B cell (primary cell): ENCODE results near the gene HEXIM1. TPM values are rescaled to one million over a fixed set of nuclear protein-coding genes. Genes with fewer than 3 reads are reported as not detected.

Source experiments
- ATAC-seq: fragments of 200-7000 bp; cut with Tn5 transposase; one replicate; pipeline ENCODE4 v1.10.0; 2021; ENCODE audit warnings: low read depth, mild to moderate bottlenecking, moderate number of reproducible peaks, moderate library complexity
- CTCF ChIA-PET: fragments of 350-600 bp; sonication (Branson Sonifier 250); formaldehyde crosslinking; loops from one replicate; lab custom pipeline; 2021; ENCODE audit warnings: antibody characterized with exemption, inconsistent platforms; lab: Charles Lee
- POLR2A ChIA-PET: fragments of 350-600 bp; sonication (Branson Sonifier 250); formaldehyde crosslinking; loops from one replicate; lab custom pipeline; 2021; ENCODE audit warnings: antibody characterized with exemption; lab: Charles Lee
- DNase-seq: peaks from one replicate; pipeline ENCODE4 v3.0.0; 2013
- H2AFZ ChIP-seq: 2 replicates; pipeline ENCODE4 v1.6.1; 2012; ENCODE audit warnings: mild to moderate bottlenecking, low read depth, low read length; ENCODE audit not compliant: insufficient read depth, poor library complexity, severe bottlenecking
- H3K27ac ChIP-seq, 2 donors: 1 replicate in 1 of 2; 2 replicates in 1 of 2; pipeline ENCODE4 v1.5.1; 2012 to 2013; ENCODE audit warnings: low read length in 2 of 2, mild to moderate bottlenecking in 2 of 2, moderate library complexity in 1 of 2
- H3K27me3 ChIP-seq, 4 experiments: fragments of 200-600 bp in 1 of 4; sonication (generic) in 1 of 4; replicated peaks in 1 of 4; 1 replicate in 2 of 4; 2 replicates in 2 of 4; pipeline versions ENCODE4 v1.6.1 to v1.7.0; 2013 to 2016; ENCODE audit warnings: low read length in 3 of 4, mild to moderate bottlenecking in 2 of 4, mixed read lengths in 1 of 4, moderate library complexity in 1 of 4; ENCODE audit not compliant: insufficient read depth in 4 of 4, control insufficient read depth in 3 of 4; ENCODE audit errors: control extremely low read depth in 1 of 4
- H3K36me3 ChIP-seq, 2 experiments: replicated peaks in 1 of 2; 1 replicate in 1 of 2; 2 replicates in 1 of 2; pipeline versions ENCODE4 v1.6.1 to v1.7.1; 2013; ENCODE audit warnings: low read length in 1 of 2; ENCODE audit not compliant: insufficient read depth in 2 of 2, control insufficient read depth in 1 of 2; ENCODE audit errors: control extremely low read depth in 1 of 2, extremely low read depth in 1 of 2
- H3K4me1 ChIP-seq, 2 donors: fragments of 200-600 bp in 1 of 2; sonication (generic) in 1 of 2; 1 replicate in 1 of 2; 2 replicates in 1 of 2; pipeline versions ENCODE4 v1.5.1 to v1.6.1; 2013 to 2017; ENCODE audit warnings: low read length in 2 of 2; ENCODE audit not compliant: control insufficient read depth in 2 of 2, insufficient read depth in 2 of 2
- H3K4me2 ChIP-seq: replicated peaks from 2 replicates; pipeline ENCODE3; 2012; ENCODE audit warnings: mild to moderate bottlenecking, low read depth, low read length; ENCODE audit not compliant: poor library complexity, severe bottlenecking
- H3K4me3 ChIP-seq, 5 experiments: fragments of 200-600 bp in 1 of 5; sonication (generic) in 1 of 5; 1 replicate in 3 of 5; 2 replicates in 2 of 5; pipeline versions ENCODE4 v1.5.1 to v1.7.0; 2011 to 2016; ENCODE audit warnings: low read length in 4 of 5, mild to moderate bottlenecking in 4 of 5, low read depth in 2 of 5, control low read depth in 1 of 5, moderate library complexity in 1 of 5; ENCODE audit not compliant: insufficient read depth in 1 of 5; ENCODE audit errors: control extremely low read depth in 1 of 5, extremely low read depth in 1 of 5
- H3K79me2 ChIP-seq: fragments of 200-600 bp; sonication (generic); one replicate; pipeline ENCODE4 v1.6.0; 2016; ENCODE audit warnings: low read length; ENCODE audit not compliant: control insufficient read depth, insufficient read depth
- H3K9ac ChIP-seq: fragments of 200-600 bp; sonication (generic); 2 replicates; pipeline ENCODE4 v1.6.1; 2017; ENCODE audit warnings: mild to moderate bottlenecking, low read length, moderate library complexity
- H3K9me3 ChIP-seq, 3 donors: one replicate each; pipeline versions ENCODE4 v1.6.1 to v1.7.1; 2013; ENCODE audit warnings: low read length in 2 of 3; ENCODE audit not compliant: control insufficient read depth in 2 of 3, insufficient read depth in 1 of 3; ENCODE audit errors: control extremely low read depth in 1 of 3
- H4K20me1 ChIP-seq: 2 replicates; pipeline ENCODE4 v1.6.0; 2012; ENCODE audit warnings: mild to moderate bottlenecking, low read length; ENCODE audit not compliant: insufficient read depth, control insufficient read depth, poor library complexity, severe bottlenecking
- H3K27ac Mint-ChIP-seq: one replicate; pipeline ENCODE4 v1.8.0; 2021; ENCODE audit warnings: mixed read lengths
- H3K27me3 Mint-ChIP-seq: one replicate; pipeline ENCODE4 v1.8.0; 2021; ENCODE audit warnings: mixed read lengths
- H3K4me1 Mint-ChIP-seq: one replicate; pipeline ENCODE4 v1.8.0; 2021; ENCODE audit warnings: mixed read lengths
- H3K4me3 Mint-ChIP-seq: one replicate; pipeline ENCODE4 v1.8.0; 2021; ENCODE audit warnings: mixed read lengths
- H3K9me3 Mint-ChIP-seq: one replicate; pipeline ENCODE4 v1.8.0; 2022; ENCODE audit warnings: mixed read lengths; ENCODE audit not compliant: insufficient read depth
- EZH2 ChIP-seq: IDR thresholded peaks from 2 replicates; pipeline ENCODE4 v1.6.1; 2012; ENCODE audit warnings: borderline replicate concordance, low read depth, mild to moderate bottlenecking, moderate library complexity, low read length; ENCODE audit not compliant: insufficient read depth, poor library complexity, severe bottlenecking
- WGBS: methylation state at CpG from one replicate; pipeline ENCODE4 v1.1.5; 2013; ENCODE audit warnings: missing lambda C conversion rate; ENCODE audit not compliant: insufficient coverage; 5-methylcytosine and 5-hydroxymethylcytosine counted together
- intact Hi-C: fragments of 100-400 bp; cut with micrococcal nuclease; formaldehyde crosslinking; loops from one replicate; pipeline ENCODE4 v1.10.0; 2022
- polyA plus RNA-seq: library from polyadenylated mRNA; depleted of rRNA; stranded (reverse); fragments of >200 nt; gene quantifications from 2 replicates; pipeline ENCODE4 v1.2.3, GENCODE V29; 2012
- total RNA-seq, 2 donors: library from RNA; stranded (reverse); fragments of 120-200 nt in 1 of 2; gene quantifications; 1 replicate in 1 of 2; 2 replicates in 1 of 2; pipeline versions ENCODE4 v1.2.3 to v1.2.4, GENCODE V29; 2013 to 2022
- TF ChIP-seq, protein P1 (sequence below): fragments of 200-600 bp; IDR thresholded peaks from one replicate; pipeline ENCODE4 v1.8.0; 2022; ENCODE audit warnings: antibody characterized with exemption, mild to moderate bottlenecking

Gene HEXIM1
- total and polyA plus RNA-seq, 2 donors (not counting 1 experiment from before 2014, with no cell fraction given) = 23.7 to 48.9 TPM

DNA sequence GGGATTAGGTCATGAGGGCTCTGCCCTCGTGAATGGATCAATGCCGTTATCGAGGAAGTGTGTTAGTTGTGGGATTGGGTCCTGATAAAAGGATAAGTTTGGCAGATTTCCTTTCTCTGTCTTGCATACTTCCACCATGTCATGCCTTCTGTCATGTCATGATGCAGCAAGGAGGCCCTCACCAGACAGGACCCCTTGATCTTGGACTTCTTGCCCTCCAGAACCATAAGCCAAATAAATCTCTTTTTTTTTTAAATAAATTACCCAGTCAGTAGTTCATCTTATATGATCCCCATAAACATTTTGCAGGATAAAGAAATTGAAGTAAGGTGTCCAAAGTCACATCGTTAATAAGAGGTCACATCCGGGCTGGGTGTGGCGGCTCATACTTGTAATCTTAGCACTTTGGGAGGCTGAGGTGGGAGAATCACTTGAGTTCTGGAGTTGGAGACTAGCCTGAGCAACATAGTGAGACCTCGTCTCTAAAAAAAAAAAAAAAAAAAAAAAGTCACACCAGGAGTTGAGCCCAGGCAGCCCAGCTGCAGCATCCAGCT, 38.6 kb downstream of the HEXIM1 start:
- DNase-seq (no peak), ATAC-seq (no peak)
- H3K9me3 ChIP-seq = no peaks in the 10 kb centered on the region
- H3K9ac ChIP-seq = no peak overlapping the region
- no peaks in the 10 kb centered on the region for H4K20me1 ChIP-seq
- WGBS = 97% methylated on average over 7 of the region's 7 CpGs
- ChIA-PET POLR2A (no interaction called here), CTCF (interaction anchor here (0.6 kb wide), 1 partner anchor 24 kb away, joined by 3 read pairs; no protein-coding TSS in a partner anchor)
- H2AFZ ChIP-seq = no peak overlapping the region
- no peaks in the 10 kb centered on the region for H3K4me1 ChIP-seq
- Mint-ChIP-seq H3K4me1 (no peaks in the 10 kb centered on the region), H3K27ac (no peak overlapping the region), H3K9me3 (no peaks in the 10 kb centered on the region), H3K27me3 (no peaks in the 10 kb centered on the region), H3K4me3 (no peak overlapping the region)
- H3K79me2 ChIP-seq = no peaks in the 10 kb centered on the region
- H3K27ac ChIP-seq = no peak overlapping the region
- intact Hi-C loops = no loop called here
- peaks cover 0 to 2% (median 0%) of the 10 kb centered on the region in 4 experiments for H3K27me3 ChIP-seq
- no peak overlapping the region for H3K4me2 ChIP-seq
- TF ChIP-seq EZH2 = no peak
- TF ChIP-seq, protein P1, sequence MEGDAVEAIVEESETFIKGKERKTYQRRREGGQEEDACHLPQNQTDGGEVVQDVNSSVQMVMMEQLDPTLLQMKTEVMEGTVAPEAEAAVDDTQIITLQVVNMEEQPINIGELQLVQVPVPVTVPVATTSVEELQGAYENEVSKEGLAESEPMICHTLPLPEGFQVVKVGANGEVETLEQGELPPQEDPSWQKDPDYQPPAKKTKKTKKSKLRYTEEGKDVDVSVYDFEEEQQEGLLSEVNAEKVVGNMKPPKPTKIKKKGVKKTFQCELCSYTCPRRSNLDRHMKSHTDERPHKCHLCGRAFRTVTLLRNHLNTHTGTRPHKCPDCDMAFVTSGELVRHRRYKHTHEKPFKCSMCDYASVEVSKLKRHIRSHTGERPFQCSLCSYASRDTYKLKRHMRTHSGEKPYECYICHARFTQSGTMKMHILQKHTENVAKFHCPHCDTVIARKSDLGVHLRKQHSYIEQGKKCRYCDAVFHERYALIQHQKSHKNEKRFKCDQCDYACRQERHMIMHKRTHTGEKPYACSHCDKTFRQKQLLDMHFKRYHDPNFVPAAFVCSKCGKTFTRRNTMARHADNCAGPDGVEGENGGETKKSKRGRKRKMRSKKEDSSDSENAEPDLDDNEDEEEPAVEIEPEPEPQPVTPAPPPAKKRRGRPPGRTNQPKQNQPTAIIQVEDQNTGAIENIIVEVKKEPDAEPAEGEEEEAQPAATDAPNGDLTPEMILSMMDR = no peak
- H3K4me3 ChIP-seq = no peak overlapping the region
- no peaks in the 10 kb centered on the region for H3K36me3 ChIP-seq

DNA sequence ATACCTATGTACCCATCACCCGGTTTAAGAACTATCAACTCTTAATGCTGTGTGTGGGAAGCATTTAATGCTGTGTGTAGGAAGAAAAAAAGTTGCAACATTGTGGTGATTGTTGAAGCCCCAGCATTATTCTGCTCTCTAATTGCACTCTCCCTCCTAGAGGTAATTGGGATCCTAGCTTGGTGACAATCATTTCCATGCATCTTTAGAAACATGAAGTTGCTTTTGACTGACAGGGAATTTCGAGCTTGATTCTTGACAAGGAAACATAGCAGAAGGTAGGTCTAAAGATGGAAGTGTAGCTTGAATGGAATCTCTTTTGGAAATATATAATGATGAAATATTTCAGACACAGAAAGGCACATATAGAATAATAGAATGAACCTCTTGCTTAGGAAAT, 40.7 kb downstream of the HEXIM1 start:
- intact Hi-C loops = no loop called here
- Histone ChIP-seq H3K9ac (no peak overlapping the region), H3K4me3 (no peak overlapping the region), H3K36me3 (no peaks in the 10 kb centered on the region), H3K79me2 (no peaks in the 10 kb centered on the region), H3K4me2 (no peak overlapping the region), H2AFZ (no peak overlapping the region), H4K20me1 (no peaks in the 10 kb centered on the region), H3K9me3 (no peaks in the 10 kb centered on the region), H3K27ac (no peak overlapping the region), H3K27me3 (no peaks in the 10 kb centered on the region), H3K4me1 (no peaks in the 10 kb centered on the region)
- ATAC-seq (no peak), DNase-seq (no peak)
- Mint-ChIP-seq H3K27me3 (no peaks in the 10 kb centered on the region), H3K9me3 (no peaks in the 10 kb centered on the region), H3K4me3 (no peak overlapping the region), H3K27ac (no peak overlapping the region), H3K4me1 (no peaks in the 10 kb centered on the region)
- TF ChIP-seq EZH2 = no peak
- TF ChIP-seq, protein P1 = no peak
- ChIA-PET POLR2A (interaction anchor here (1.5 kb wide), 1 partner anchor 18 kb away, joined by 3 read pairs; no protein-coding TSS in a partner anchor), CTCF (interaction anchor here (0.7 to 2.3 kb wide), 3 partner anchors 9 to 122 kb away, joined by 4 to 9 read pairs (median 6); partner anchors contain the start of gene ACBD4)
- WGBS = no CpG with 5 or more reads among the region's 2 CpGs
